OCI-LY7 (cell line): Measurements from ENCODE around the gene GNB1L.

ENCODE experiments used
- CTCF ChIP-seq: fragments of 200-600 bp; sonication (generic); conservative IDR thresholded peaks from 2 replicates; pipeline ENCODE4 v1.5.1; 2014; ENCODE audit warnings: mild to moderate bottlenecking, antibody characterized with exemption, low read length, moderate library complexity, mixed read lengths
- EZH2phosphoT487 ChIP-seq: fragments of 200-600 bp; sonication (generic); IDR thresholded peaks from 2 replicates; pipeline ENCODE4 v1.6.1; 2018; ENCODE audit warnings: low read depth, borderline replicate concordance, mild to moderate bottlenecking, mixed run types, antibody characterized with exemption, low read length, moderate library complexity, mixed read lengths

GRCh38 chr22:19748991-19749664, 105.5 kb downstream of the GNB1L start:
- TF ChIP-seq CTCF = no peak
- no peak for TF ChIP-seq EZH2phosphoT487
